ENCODE data around the gene IGFL1. TPM values are rescaled to one million over a fixed set of nuclear protein-coding genes. Genes with fewer than 3 reads are reported as not detected.
"Not testable (repeated sequence)": the region's sequence is repeated elsewhere in the genome, so short reads cannot be mapped to it uniquely, and the experiment has no call there.

The IGFL1 gene
- total RNA-seq, 1 donor from 2014 or later: 7.9 TPM

DNA sequence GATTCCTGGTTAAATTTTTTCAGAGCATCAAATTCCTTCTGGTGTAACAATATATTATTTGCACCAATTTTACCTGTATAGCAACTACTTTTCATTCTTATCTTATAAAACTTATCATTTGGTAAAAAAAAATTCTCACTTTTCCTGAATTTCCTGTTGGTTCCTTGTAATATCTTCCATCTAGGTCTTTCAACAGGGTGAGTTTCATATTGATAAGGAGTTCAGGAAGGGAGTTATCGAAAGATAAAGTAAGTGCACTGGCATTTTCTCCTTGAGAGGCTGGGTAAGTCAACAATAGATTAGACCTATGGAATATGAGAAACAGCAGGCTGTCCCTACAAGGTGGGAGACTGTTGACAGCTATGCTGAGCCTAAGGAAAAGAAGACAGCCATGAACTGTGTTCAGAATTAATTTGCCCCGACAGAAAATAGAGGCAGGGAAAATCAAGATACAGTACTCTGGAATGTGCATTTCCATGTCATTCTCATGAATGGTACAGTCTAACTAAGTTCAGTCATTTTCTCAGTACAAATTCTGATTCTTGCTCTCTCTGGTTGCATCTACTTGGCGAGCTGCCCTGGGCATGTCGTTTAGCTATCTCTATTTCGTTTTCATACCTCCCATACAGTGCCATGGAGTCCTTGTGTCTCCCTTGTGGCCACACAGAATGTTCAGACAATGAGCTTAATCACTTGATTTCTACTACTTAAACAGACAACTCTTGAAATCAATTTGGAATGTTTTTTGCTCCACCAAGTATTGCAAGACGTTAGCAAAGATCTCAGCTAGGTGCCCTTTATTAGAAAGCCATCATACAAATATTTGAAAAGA lies 9.9 kb downstream of the IGFL1 start:
- Histone ChIP-seq H3K27me3 (no peaks in the 10 kb centered on the region), H3K9me3 (no peaks in the 10 kb centered on the region), H3K4me3 (no peak overlapping the region), H3K4me1 (no peaks in the 10 kb centered on the region), H3K27ac (no peak overlapping the region), H3K36me3 (no peaks in the 10 kb centered on the region)
- TF ChIP-seq POLR2AphosphoS5 (IDR thresholded peaks at IDR 0.05; ENCODE audit: insufficient read depth in 1 of 2, low read depth in 1 of 2) (no peak), POLR2A (IDR thresholded peaks at IDR 0.05) (no peak)
- TF ChIP-seq, protein P1, sequence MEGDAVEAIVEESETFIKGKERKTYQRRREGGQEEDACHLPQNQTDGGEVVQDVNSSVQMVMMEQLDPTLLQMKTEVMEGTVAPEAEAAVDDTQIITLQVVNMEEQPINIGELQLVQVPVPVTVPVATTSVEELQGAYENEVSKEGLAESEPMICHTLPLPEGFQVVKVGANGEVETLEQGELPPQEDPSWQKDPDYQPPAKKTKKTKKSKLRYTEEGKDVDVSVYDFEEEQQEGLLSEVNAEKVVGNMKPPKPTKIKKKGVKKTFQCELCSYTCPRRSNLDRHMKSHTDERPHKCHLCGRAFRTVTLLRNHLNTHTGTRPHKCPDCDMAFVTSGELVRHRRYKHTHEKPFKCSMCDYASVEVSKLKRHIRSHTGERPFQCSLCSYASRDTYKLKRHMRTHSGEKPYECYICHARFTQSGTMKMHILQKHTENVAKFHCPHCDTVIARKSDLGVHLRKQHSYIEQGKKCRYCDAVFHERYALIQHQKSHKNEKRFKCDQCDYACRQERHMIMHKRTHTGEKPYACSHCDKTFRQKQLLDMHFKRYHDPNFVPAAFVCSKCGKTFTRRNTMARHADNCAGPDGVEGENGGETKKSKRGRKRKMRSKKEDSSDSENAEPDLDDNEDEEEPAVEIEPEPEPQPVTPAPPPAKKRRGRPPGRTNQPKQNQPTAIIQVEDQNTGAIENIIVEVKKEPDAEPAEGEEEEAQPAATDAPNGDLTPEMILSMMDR (IDR thresholded peaks at IDR 0.05): no peak
- DNase-seq (ENCODE audit: extremely low spot score in 2 of 2): no peak
- intact Hi-C loops (cut with DNase I): no loop called here

DNA sequence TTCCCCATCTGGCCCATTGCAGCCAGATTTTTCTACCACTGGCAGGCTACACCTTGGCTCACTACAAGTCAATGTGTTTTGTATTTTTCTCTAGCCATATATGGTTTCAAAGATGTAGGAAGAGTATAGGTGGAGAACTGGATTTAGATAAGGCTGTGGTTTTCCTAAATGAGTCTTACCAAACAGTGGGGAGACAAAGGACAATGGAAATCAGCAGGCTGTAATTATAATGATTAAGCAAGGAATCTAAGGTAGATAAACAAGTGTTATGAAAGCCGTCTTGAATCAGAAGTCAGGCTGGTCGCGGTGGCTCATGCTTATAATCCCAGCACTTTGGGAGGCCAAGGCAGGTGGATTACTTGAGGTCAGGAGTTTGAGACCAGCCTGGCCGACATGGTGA lies 11.2 kb downstream of the IGFL1 start:
- Histone ChIP-seq H3K27ac (no peak overlapping the region), H3K9me3 (no peaks in the 10 kb centered on the region), H3K36me3 (no peaks in the 10 kb centered on the region), H3K4me3 (no peak overlapping the region), H3K4me1 (no peaks in the 10 kb centered on the region), H3K27me3 (no peaks in the 10 kb centered on the region)
- TF ChIP-seq, protein P1 (IDR thresholded peaks at IDR 0.05): no peak
- DNase-seq (ENCODE audit: extremely low spot score in 2 of 2): no peak
- intact Hi-C loops (cut with DNase I): no loop called here

DNA sequence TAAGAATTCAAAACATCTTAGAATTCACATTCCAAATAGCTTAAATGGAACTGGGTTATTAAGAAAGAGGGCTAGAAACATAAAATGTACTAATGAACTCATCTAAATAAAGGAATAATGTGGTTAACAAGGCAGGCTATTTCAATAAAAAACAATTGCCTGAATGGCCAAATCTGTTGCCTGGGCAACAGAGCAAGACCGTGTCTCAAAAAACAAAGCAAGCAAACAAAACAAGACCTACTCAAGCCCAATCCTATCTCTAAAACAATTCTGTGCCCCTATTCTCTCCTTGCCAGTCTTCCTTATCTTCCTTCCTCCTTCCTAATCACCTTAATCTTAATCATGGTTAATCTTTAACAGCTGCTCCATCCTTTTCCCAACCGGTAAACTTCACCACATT lies 12.1 kb downstream of the IGFL1 start:
- Histone ChIP-seq H3K9me3 (no peaks in the 10 kb centered on the region), H3K27ac (no peak overlapping the region), H3K4me1 (no peaks in the 10 kb centered on the region), H3K36me3 (no peaks in the 10 kb centered on the region), H3K4me3 (no peak overlapping the region), H3K27me3 (no peaks in the 10 kb centered on the region)
- intact Hi-C loops (cut with DNase I): no loop called here
- DNase-seq (ENCODE audit: extremely low spot score in 2 of 2): no peak
- TF ChIP-seq POLR2A (IDR thresholded peaks at IDR 0.05) (no peak), POLR2AphosphoS5 (IDR thresholded peaks at IDR 0.05; ENCODE audit: insufficient read depth in 1 of 2, low read depth in 1 of 2) (no peak)
- TF ChIP-seq, protein P1 (IDR thresholded peaks at IDR 0.05): no peak

DNA sequence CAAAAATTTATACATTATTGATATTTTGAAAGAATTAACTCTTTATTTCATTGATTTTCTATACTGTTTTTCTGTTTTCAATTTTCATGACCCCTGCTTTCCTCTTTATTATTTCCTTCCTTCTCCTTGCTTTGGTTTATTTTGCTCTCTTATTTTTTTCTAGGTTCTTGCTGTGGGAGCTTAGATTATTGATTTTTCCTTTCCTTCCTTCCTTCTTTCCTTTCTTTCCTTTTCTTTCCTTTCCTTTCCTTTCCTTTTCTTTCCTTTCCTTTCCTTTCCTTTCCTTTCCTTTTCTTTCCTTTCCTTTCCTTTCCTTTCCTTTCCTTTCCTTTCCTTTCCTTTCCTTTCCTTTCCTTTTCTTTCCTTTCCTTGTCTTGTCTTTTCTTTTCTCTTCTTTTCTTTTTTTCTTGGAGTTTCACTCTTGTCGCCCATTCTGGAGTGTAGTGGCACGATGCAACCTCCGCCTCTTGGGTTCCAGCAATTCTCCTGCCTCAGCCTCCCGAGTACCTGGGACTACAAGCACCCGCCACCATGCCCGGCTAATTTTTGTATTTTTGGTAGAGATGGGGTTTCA lies 13.6 kb downstream of the IGFL1 start:
- H3K9me3 ChIP-seq; H3K4me3 ChIP-seq; H3K27ac ChIP-seq; H3K4me1 ChIP-seq; H3K27me3 ChIP-seq; DNase-seq (ENCODE audit: extremely low spot score in 2 of 2); H3K36me3 ChIP-seq; intact Hi-C loops (cut with DNase I): not testable (repeated sequence)

DNA sequence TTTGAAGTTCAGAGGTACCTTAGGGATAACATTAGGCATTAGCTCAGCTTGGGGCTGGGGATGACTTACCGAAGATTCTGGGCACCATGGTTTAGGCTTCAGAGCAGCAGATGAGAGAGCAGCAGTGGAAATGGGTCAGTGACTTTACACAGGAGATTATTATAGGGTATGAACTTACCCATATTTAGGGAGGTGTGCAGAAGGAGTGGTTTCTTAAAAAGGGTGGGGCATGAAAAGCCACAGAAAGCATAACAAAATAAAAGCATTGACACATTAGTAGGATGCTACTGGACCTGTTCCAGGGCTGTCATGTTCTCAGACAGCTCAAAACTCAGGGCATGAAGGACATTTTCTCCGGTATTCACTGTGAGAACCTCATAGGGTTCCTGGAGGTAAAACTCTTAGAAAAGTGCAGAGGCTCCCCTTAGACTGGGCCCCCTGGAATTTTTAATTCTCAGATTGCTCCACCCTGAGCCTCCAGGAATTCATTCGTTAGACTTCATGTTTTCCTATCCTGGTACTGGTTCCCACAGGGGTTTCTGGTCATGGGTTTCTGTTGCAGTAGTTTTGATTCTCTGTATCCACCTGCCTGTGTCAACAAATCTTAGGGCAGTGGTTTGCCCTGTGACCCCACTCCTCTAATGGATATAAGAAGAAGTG lies 20.7 kb downstream of the IGFL1 start:
- intact Hi-C loops (cut with DNase I): no loop called here
- H3K36me3 ChIP-seq: no peaks in the 10 kb centered on the region
- no peaks in the 10 kb centered on the region for H3K27me3 ChIP-seq
- no peaks in the 10 kb centered on the region for H3K9me3 ChIP-seq
- H3K4me1 ChIP-seq: no peaks in the 10 kb centered on the region
- TF ChIP-seq, protein P1 (IDR thresholded peaks at IDR 0.05): no peak
- TF ChIP-seq POLR2A (IDR thresholded peaks at IDR 0.05) (no peak), POLR2AphosphoS5 (IDR thresholded peaks at IDR 0.05; ENCODE audit: insufficient read depth in 1 of 2, low read depth in 1 of 2) (no peak)
- no peak overlapping the region for H3K4me3 ChIP-seq
- H3K27ac ChIP-seq: no peak overlapping the region
- DNase-seq (ENCODE audit: extremely low spot score in 2 of 2): no peak

All from vagina (tissue), 2 donors.